MG63 (cell line): ENCODE results near the gene ETNPPL. TPM values are rescaled to one million over a fixed set of nuclear protein-coding genes. Genes with fewer than 3 reads are reported as not detected.
A peak's percentile ranks its signal among the peaks of the same experiment; 100 is the strongest.

Experiments
- DNase-seq: peaks from one replicate; pipeline ENCODE4 v3.0.0-alpha.2; 2020
- H3K27me3 ChIP-seq: fragments of 250-450 bp; sonication (Bioruptor Pico); 2 replicates; pipeline ENCODE4 v1.5.1; 2020; ENCODE audit warnings: mild to moderate bottlenecking, moderate library complexity
- H3K36me3 ChIP-seq: fragments of 250-450 bp; sonication (Bioruptor Pico); 2 replicates; pipeline ENCODE4 v1.5.1; 2020; ENCODE audit warnings: mild to moderate bottlenecking, moderate library complexity
- H3K4me3 ChIP-seq: fragments of 250-450 bp; sonication (Bioruptor Pico); 2 replicates; pipeline ENCODE4 v1.5.1; 2020; ENCODE audit warnings: mild to moderate bottlenecking, moderate library complexity
- H3K9me3 ChIP-seq: fragments of 250-450 bp; sonication (Bioruptor Pico); 2 replicates; pipeline ENCODE4 v1.5.1; 2020; ENCODE audit warnings: mild to moderate bottlenecking, moderate library complexity
- total RNA-seq: library from RNA; depleted of rRNA; stranded (reverse); fragments of >200 nt; shearing (Covaris generic); gene quantifications from 2 replicates; pipeline ENCODE4 v1.2.3, GENCODE V29; 2014; ENCODE audit warnings: low replicate concordance

The ETNPPL gene
- total RNA-seq, 1 experiment from 2014 or later: not detected

DNA sequence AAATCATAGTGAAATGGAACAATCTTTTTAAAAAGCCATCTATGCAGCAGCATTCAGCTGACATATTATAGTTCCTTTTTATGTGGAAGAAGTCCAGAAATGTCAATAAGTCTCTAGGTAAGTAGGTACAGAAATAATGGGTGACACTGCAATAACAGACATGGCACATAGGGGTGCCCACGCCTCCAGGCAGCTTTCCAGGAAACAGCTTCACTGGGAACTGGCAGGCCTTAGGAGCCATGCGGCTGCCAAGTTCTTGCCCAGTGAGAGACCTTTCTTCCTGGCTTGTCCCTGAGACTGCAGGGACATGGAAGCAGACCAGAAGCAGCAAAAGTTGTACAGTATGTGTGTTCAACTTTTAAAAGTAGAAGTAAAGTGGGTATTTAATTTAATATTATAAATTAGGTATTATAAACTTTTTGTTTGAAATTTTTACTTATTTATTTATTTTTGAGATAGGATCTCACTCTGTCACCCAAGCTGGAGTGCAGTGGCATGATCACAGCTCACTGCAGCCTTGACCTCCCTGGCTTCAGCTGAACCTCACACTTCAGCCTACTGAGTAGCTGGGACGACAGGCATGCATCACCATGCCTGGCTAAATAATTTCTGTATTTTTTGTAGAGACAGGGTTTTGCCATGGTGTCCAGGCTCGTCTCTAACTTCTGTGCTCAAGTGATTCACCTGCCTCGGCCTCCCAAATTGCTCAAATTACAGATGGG, 12.1 kb upstream of the ETNPPL start:
- H3K9me3 ChIP-seq: no peaks in the 10 kb centered on the region
- peak; percentile 50 for DNase-seq
- no peaks in the 10 kb centered on the region for H3K36me3 ChIP-seq

DNA sequence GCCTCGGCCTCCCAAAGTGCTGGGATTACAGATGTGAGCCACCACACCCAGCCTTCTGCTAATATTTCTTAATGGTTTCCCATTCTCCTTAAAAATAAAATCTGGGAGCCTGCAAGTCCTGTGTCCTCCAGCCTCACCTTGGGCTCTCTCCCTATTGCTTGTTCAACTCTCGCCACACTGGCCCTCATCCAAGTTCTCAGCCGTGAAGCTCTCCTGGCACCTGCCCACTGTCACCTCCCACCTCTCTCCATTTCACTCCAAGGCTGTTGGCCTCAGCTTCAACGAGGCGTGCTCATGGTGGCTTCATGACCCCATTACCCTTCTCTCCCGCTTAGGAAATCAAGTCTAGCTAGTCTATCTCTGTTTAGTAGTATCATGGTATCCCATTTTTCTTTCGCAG, 9.5 kb upstream of the ETNPPL start:
- no peaks in the 10 kb centered on the region for H3K9me3 ChIP-seq
- H3K27me3 ChIP-seq: no peaks in the 10 kb centered on the region
- H3K36me3 ChIP-seq: no peaks in the 10 kb centered on the region
- H3K4me3 ChIP-seq: no peak overlapping the region
- no peak for DNase-seq

More for the DNA sequence above, 12.1 kb upstream of the ETNPPL start:
- no peaks in the 10 kb centered on the region for H3K27me3 ChIP-seq
- no peak overlapping the region for H3K4me3 ChIP-seq

GRCh38 chr4:108766058-108766457, 3.2 kb upstream of the ETNPPL start:
- H3K9me3 ChIP-seq: no peaks in the 10 kb centered on the region
- H3K27me3 ChIP-seq: peaks cover 7% of the 10 kb centered on the region; the same call in 1 of the 2 replicates
- no peaks in the 10 kb centered on the region for H3K36me3 ChIP-seq
- no peak overlapping the region for H3K4me3 ChIP-seq
- DNase-seq: no peak

DNA sequence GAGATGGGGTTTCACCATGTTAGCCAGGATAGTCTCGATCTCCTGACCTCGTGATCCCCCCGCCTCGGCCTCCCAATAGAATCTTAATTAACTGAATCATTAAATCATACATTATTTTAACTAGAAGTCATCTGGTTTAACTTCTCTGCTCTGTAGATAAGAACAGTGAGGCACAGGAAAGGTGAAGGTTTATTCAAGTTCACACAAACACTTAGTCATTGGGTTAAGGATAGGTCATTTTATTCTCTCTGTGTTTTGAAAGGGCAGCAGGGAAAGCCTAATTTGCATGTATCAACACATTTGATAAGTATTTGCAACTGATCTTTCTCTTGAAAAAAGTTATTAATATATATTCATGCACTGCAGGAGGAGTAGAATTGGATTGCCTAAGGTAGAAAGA, 1.1 kb upstream of the ETNPPL start:
- H3K9me3 ChIP-seq: no peaks in the 10 kb centered on the region
- no peak for DNase-seq
- H3K27me3 ChIP-seq: peaks cover 7% of the 10 kb centered on the region; the same call in 1 of the 2 replicates
- H3K4me3 ChIP-seq: no peak overlapping the region
- H3K36me3 ChIP-seq: no peaks in the 10 kb centered on the region

GRCh38 chr4:108763226-108763593, 357 bp upstream of the ETNPPL start:
- DNase-seq: no peak
- Histone ChIP-seq H3K27me3 (peaks cover 7% of the 10 kb centered on the region; the same call in 1 of the 2 replicates), H3K4me3 (no peak overlapping the region; the same call in 1 of the 2 replicates), H3K9me3 (no peaks in the 10 kb centered on the region), H3K36me3 (no peaks in the 10 kb centered on the region)

- H3K9me3 ChIP-seq: no peaks in the 10 kb centered on the region
- H3K27me3 ChIP-seq: peaks cover 7% of the 10 kb centered on the region; the same call in 1 of the 2 replicates
- DNase-seq: no peak
- H3K4me3 ChIP-seq: no peak overlapping the region
- no peaks in the 10 kb centered on the region for H3K36me3 ChIP-seq
Observed at GRCh38 chr4:108758498-108758897, 4.4 kb downstream of the ETNPPL start.

DNA sequence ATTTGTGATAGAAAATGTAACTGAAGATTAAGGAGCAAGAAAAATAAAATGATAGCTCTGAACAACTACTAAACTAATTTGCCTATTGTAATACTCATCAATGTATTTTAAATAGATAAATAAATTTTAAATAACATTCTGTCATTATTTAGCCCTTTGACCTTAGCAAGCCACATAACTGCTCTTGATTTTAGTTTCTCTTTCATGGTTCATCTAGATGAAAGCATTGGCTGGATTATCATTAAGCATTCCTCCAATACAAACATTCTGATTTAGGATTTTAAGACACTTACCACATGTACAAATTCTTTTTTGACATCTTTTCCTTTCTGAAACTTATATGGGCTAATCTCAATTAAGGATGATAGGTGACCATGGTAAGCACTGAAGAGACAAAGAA, 8.5 kb downstream of the ETNPPL start:
- no peak for DNase-seq
- Histone ChIP-seq H3K27me3 (no peaks in the 10 kb centered on the region), H3K36me3 (no peaks in the 10 kb centered on the region)

DNA sequence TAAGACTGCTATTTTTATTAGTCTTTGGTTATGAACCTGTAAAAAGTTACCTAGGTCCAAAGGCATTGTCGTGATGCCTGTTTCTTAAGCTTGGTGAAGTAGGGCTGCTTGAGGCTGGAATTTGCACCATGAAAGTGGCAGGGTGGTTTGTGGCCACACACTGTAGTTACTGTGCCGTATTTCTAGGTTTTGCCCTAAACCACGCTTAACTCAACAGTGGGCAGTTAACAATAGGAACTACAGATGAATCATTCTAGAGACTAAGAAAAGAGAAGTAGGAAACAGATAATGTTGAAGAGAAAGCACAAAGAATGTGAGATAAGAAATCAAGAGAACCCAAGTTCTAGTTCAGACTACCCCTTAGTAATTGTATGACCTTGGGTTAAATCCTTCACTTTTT, 11.5 kb downstream of the ETNPPL start:
- no peak for DNase-seq
- H3K27me3 ChIP-seq: no peaks in the 10 kb centered on the region
- H3K9me3 ChIP-seq: no peaks in the 10 kb centered on the region
- H3K36me3 ChIP-seq: no peaks in the 10 kb centered on the region
- no peak overlapping the region for H3K4me3 ChIP-seq

More for the DNA sequence above, 8.5 kb downstream of the ETNPPL start:
- no peak overlapping the region for H3K4me3 ChIP-seq
- H3K9me3 ChIP-seq: no peaks in the 10 kb centered on the region

DNA sequence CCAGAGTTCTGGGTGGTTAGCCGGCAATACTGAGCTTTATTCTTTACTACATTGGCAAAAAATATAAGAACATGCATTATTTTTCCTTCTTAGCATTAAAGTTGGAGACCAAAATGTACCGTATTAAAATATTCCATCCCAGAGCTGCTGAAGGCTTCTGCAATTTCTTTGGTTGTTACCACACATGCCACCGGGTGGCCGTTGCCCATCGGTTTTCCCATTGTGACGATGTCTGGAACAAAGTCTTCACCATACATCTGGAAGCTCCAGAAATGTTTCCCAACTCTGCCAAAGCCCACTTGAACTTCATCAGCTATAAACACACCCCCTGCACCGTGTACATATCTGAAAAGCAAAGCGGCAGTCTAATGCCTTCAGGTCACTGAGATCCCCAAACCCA, 13.7 kb downstream of the ETNPPL start:
- no peak overlapping the region for H3K4me3 ChIP-seq
- no peaks in the 10 kb centered on the region for H3K36me3 ChIP-seq
- no peak for DNase-seq
- H3K9me3 ChIP-seq: no peaks in the 10 kb centered on the region
- no peaks in the 10 kb centered on the region for H3K27me3 ChIP-seq

GRCh38 chr4:108746511-108746910, 16.3 kb downstream of the ETNPPL start:
- H3K36me3 ChIP-seq: no peaks in the 10 kb centered on the region
- no peaks in the 10 kb centered on the region for H3K27me3 ChIP-seq
- H3K9me3 ChIP-seq: no peaks in the 10 kb centered on the region
- no peak for DNase-seq
- no peak overlapping the region for H3K4me3 ChIP-seq

- Histone ChIP-seq H3K27me3 (no peaks in the 10 kb centered on the region), H3K4me3 (no peak overlapping the region), H3K9me3 (no peaks in the 10 kb centered on the region), H3K36me3 (no peaks in the 10 kb centered on the region)
- no peak for DNase-seq
Observed at GRCh38 chr4:108744307-108744706, 18.5 kb downstream of the ETNPPL start.

GRCh38 chr4:108742451-108743420, 20.1 kb downstream of the ETNPPL start:
- Histone ChIP-seq H3K9me3 (no peaks in the 10 kb centered on the region), H3K4me3 (no peak overlapping the region)

GRCh38 chr4:108738003-108738706, 24.7 kb downstream of the ETNPPL start:
- no peak overlapping the region for H3K4me3 ChIP-seq
- H3K36me3 ChIP-seq: no peaks in the 10 kb centered on the region
- no peak for DNase-seq
- H3K9me3 ChIP-seq: no peaks in the 10 kb centered on the region
- H3K27me3 ChIP-seq: no peaks in the 10 kb centered on the region

More at GRCh38 chr4:108742451-108743420, 20.1 kb downstream of the ETNPPL start:
- DNase-seq: no peak
- H3K27me3 ChIP-seq: no peaks in the 10 kb centered on the region
- no peaks in the 10 kb centered on the region for H3K36me3 ChIP-seq

GRCh38 chr4:108731006-108731405, 31.8 kb downstream of the ETNPPL start:
- H3K27me3 ChIP-seq: no peaks in the 10 kb centered on the region
- H3K36me3 ChIP-seq: no peaks in the 10 kb centered on the region
- DNase-seq: no peak
- H3K4me3 ChIP-seq: no peak overlapping the region
- H3K9me3 ChIP-seq: no peaks in the 10 kb centered on the region

DNA sequence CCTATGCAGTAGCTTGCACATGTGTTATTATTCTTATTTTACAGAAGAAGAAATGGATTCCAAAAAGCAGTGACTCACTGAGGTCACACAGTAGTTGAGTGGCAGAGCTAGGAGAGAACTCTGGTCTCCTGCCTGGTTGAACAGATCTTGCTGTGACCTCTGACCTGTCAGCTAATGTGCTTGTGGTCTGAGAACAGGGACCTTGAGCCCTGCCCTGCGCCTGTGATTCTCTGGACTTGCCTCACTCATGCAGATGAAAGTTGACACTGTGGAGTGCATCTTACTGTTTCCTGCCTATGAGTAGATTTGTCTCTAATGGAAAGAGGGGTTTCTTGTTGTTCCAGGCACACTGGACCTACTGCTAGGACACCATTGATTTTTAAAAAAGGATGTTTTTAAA, 32.3 kb downstream of the ETNPPL start:
- Histone ChIP-seq H3K27me3 (no peaks in the 10 kb centered on the region), H3K36me3 (no peaks in the 10 kb centered on the region), H3K4me3 (no peak overlapping the region), H3K9me3 (no peaks in the 10 kb centered on the region)
- DNase-seq: no peak

DNA sequence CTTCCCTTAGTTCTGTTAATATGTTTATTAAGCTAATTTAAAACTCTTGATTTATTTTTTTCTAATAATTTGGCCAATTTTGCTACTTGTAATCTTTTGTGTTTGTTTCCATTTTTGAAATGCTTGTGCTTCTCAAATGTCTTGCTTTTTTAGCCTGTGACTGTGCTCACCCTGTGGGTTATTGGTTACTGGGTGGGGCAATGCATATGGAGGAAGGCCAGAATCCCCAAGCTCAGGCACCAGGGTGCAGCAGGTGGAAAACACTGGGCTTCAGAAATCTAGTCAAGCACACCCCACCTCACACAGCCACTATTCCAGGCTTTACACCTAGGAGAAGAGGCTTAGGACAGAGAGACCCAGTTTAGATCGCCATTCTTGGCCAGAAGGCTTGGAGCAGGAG, 33.1 kb downstream of the ETNPPL start:
- Histone ChIP-seq H3K9me3 (no peaks in the 10 kb centered on the region), H3K27me3 (no peaks in the 10 kb centered on the region), H3K36me3 (no peaks in the 10 kb centered on the region), H3K4me3 (no peak overlapping the region)
- no peak for DNase-seq

- DNase-seq: no peak
- H3K9me3 ChIP-seq: no peaks in the 10 kb centered on the region; the same call in 1 of the 2 replicates
- H3K27me3 ChIP-seq: no peaks in the 10 kb centered on the region
- no peak overlapping the region for H3K4me3 ChIP-seq
- H3K36me3 ChIP-seq: no peaks in the 10 kb centered on the region
Observed at GRCh38 chr4:108725457-108725856, 37.4 kb downstream of the ETNPPL start.
